Adrenal gland (tissue), 12 donors: Measurements from ENCODE around the gene PRKD1. TPM values are rescaled to one million over a fixed set of nuclear protein-coding genes. Genes with fewer than 3 reads are reported as not detected.
"Not testable (repeated sequence)": the region's sequence is repeated elsewhere in the genome, so short reads cannot be mapped to it uniquely, and the experiment has no call there.

Source experiments
- DNase-seq, 7 donors: peaks; one replicate each; pipeline ENCODE4 v3.0.0-alpha.2; 2019 to 2020
- H3K27ac ChIP-seq, 5 donors: fragments of 200-600 bp; sonication (generic) in 4 of 5; 1 replicate in 3 of 5; 2 replicates in 2 of 5; pipeline versions ENCODE4 v1.5.1 to v1.8.0; 2016 to 2020; ENCODE audit warnings: mild to moderate bottlenecking in 1 of 5
- H3K27me3 ChIP-seq: fragments of 200-600 bp; 2 replicates; pipeline ENCODE4 v1.8.0; 2021
- H3K36me3 ChIP-seq, 2 donors: fragments of 200-600 bp; replicated peaks in 1 of 2; 1 replicate in 1 of 2; 2 replicates in 1 of 2; pipeline versions ENCODE4 v1.5.1 to v1.8.0; 2018 to 2022
- H3K4me1 ChIP-seq, 2 donors: fragments of 200-600 bp; replicated peaks in 1 of 2; 1 replicate in 1 of 2; 2 replicates in 1 of 2; pipeline versions ENCODE4 v1.5.1 to v1.8.0; 2018 to 2021
- H3K4me3 ChIP-seq, 4 donors: fragments of 200-600 bp; sonication (generic) in 3 of 4; one replicate each; pipeline ENCODE4 v1.5.1; 2016 to 2018
- H3K9me3 ChIP-seq, 3 donors: fragments of 200-600 bp; sonication (generic) in 1 of 3; replicated peaks in 1 of 3; 1 replicate in 2 of 3; 2 replicates in 1 of 3; pipeline versions ENCODE4 v1.5.1 to v1.8.0; 2016 to 2021
- POLR2A ChIP-seq, 2 donors: fragments of 450-650 bp; IDR thresholded peaks; one replicate each; pipeline ENCODE4 v1.6.1; 2017; ENCODE audit warnings: antibody characterized with exemption in 2 of 2, mild to moderate bottlenecking in 2 of 2, moderate library complexity in 1 of 2
- WGBS, 4 donors: extraction: QIAGEN DNeasy Blood & Tissue Kit in 2 of 4; methylation state at CpG; one replicate each; pipeline versions ENCODE4 v1.1.5 to v1.1.7; 2013 to 2017; 5-methylcytosine and 5-hydroxymethylcytosine counted together
- intact Hi-C, 2 donors: fragments of 100-400 bp; cut with DNase I; formaldehyde crosslinking; loops; one replicate each; pipeline versions ENCODE4 v1.14.1 to v1.15.0; 2022 to 2023
- polyA plus RNA-seq, 3 donors: library from polyadenylated mRNA; stranded (reverse); fragments of 200-250 nt in 2 of 3; fragments of 350-450 nt in 1 of 3; fragmentation: Illumina TruSeq in 1 of 3; extraction: RNeasy Lipid Tissue Mini Kit (QIAGEN cat#74804) in 1 of 3; gene quantifications; one replicate each; pipeline ENCODE4 v1.2.3, GENCODE V29; 2013 to 2014
- total RNA-seq, 9 donors: library from RNA; depleted of rRNA in 4 of 9; stranded (reverse); fragments of >200 nt in 4 of 9; fragments of 120-200 nt in 1 of 9; fragmentation: NEBNext Ultra II Directional in 1 of 9; extraction: Animal tissue kit (Norgen Biotek cat#: 25700) in 1 of 9; gene quantifications; one replicate each; pipeline versions ENCODE4 v1.1.0 to v1.2.4, GENCODE V29; 2013 to 2023
- TF ChIP-seq, protein P1 (sequence below), 6 experiments: fragments of 450-650 bp in 4 of 6; fragments of 200-600 bp in 2 of 6; sonication (generic) in 1 of 6; IDR thresholded peaks; 1 replicate in 5 of 6; 2 replicates in 1 of 6; pipeline versions ENCODE4 v1.5.1 to v1.8.0; 2016 to 2021; ENCODE audit warnings: antibody characterized with exemption in 6 of 6, mild to moderate bottlenecking in 2 of 6, moderate library complexity in 1 of 6
- donor health status: healthy with polysubstance abuse.
- donor health status: Bipolar disorder and iron deficiency.
- donor health status: DM: yes; HTN: yes; CAD: no.
- donor health status: DM: no; HTN: no; CAD: no.
- donor health status: DM: no; HTN: no; CAD: no.
- donor health status: DM: yes; HTN: yes; CAD: no.

Gene PRKD1
- total and polyA plus RNA-seq, 12 donors = 6.9 to 30.1 (median 22.0) TPM

DNA sequence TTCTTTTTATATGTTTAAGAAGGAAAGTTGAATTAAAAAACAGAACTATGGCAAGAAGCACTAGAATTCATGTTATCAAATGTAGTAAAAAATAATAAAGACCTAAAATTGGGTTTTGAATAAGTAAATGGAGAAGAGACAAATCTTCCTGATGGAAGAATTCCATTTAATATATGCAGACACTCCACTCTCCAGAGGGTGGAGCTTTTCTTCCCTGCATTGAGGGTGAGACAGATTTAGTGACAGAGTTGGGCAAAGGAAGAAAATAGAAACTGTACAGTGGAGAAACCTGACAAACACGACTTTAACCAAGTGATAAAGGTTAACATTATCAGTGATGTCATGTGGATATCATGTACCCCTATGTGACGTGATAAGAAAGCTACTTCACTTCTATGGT lies 217.6 kb downstream of the PRKD1 start:
- no peak overlapping the region for H3K4me3 ChIP-seq
- H3K27me3 ChIP-seq = no peaks in the 10 kb centered on the region
- intact Hi-C loops = no loop called here
- no peak overlapping the region for H3K27ac ChIP-seq
- no peaks in the 10 kb centered on the region for H3K9me3 ChIP-seq
- 69 to 89% (median 76%) methylated on average over 2 of the region's 2 CpGs for WGBS, 4 donors
- TF ChIP-seq, protein P1, sequence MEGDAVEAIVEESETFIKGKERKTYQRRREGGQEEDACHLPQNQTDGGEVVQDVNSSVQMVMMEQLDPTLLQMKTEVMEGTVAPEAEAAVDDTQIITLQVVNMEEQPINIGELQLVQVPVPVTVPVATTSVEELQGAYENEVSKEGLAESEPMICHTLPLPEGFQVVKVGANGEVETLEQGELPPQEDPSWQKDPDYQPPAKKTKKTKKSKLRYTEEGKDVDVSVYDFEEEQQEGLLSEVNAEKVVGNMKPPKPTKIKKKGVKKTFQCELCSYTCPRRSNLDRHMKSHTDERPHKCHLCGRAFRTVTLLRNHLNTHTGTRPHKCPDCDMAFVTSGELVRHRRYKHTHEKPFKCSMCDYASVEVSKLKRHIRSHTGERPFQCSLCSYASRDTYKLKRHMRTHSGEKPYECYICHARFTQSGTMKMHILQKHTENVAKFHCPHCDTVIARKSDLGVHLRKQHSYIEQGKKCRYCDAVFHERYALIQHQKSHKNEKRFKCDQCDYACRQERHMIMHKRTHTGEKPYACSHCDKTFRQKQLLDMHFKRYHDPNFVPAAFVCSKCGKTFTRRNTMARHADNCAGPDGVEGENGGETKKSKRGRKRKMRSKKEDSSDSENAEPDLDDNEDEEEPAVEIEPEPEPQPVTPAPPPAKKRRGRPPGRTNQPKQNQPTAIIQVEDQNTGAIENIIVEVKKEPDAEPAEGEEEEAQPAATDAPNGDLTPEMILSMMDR (IDR thresholded peaks at IDR 0.05) = peak in 2 of 6 experiments; percentile 17 to 32
- TF ChIP-seq POLR2A (IDR thresholded peaks at IDR 0.05) = no peak
- no peaks in the 10 kb centered on the region for H3K36me3 ChIP-seq
- DNase-seq = no peak
- H3K4me1 ChIP-seq = no peaks in the 10 kb centered on the region

DNA sequence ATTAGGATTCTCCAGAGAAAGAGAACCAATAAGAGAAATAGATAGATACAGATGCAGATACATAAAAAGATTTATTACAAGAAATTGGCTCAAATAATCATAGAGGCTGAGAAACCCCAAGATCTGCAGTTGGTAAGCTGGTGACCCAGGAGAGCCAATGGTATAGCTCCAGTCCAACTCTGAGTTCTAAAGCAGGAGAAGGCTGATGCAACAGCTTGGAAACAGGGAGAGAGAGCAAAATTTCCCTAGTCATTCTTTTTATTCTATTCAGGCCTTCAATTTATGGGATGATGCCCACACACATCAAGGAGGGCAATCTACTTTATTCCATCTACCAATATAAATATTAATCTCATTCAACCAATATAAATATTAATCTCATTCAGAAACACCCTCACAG lies 218.2 kb downstream of the PRKD1 start:
- Histone ChIP-seq H3K36me3 (no peaks in the 10 kb centered on the region), H3K27me3 (no peaks in the 10 kb centered on the region), H3K4me1 (no peaks in the 10 kb centered on the region), H3K27ac (no peak overlapping the region), H3K4me3 (no peak overlapping the region), H3K9me3 (no peaks in the 10 kb centered on the region)
- intact Hi-C loops = no loop called here
- no peak for DNase-seq
- TF ChIP-seq POLR2A (IDR thresholded peaks at IDR 0.05) = no peak
- TF ChIP-seq, protein P1 (IDR thresholded peaks at IDR 0.05) = no peak

DNA sequence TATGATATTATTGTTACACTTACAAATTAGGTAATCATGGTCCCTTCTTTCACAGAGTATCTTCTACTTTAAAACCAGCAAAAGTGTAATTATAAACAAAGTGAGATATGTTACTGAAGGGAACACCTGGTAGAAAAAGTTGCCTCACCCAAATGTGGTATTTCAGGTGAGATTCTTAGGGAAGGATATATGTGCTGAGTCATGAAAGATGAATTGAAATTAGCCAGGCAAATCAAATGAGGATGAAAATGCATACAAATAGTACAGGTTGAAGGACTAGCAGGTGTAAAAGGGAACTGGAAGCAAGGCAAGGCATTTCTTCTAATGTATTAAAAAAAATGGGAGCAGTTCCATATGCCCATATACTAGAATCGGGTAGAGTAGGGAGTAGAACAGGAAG lies 220.9 kb downstream of the PRKD1 start:
- Histone ChIP-seq H3K9me3 (no peaks in the 10 kb centered on the region), H3K27ac (no peak overlapping the region), H3K27me3 (no peaks in the 10 kb centered on the region), H3K4me1 (no peaks in the 10 kb centered on the region), H3K4me3 (no peak overlapping the region), H3K36me3 (no peaks in the 10 kb centered on the region)
- DNase-seq = no peak
- TF ChIP-seq, protein P1 (IDR thresholded peaks at IDR 0.05) = no peak
- no peak for TF ChIP-seq POLR2A (IDR thresholded peaks at IDR 0.05)
- intact Hi-C loops = no loop called here
- 89 to 98% (median 94%) methylated on average over 1 of the region's 1 CpG for WGBS, 4 donors

DNA sequence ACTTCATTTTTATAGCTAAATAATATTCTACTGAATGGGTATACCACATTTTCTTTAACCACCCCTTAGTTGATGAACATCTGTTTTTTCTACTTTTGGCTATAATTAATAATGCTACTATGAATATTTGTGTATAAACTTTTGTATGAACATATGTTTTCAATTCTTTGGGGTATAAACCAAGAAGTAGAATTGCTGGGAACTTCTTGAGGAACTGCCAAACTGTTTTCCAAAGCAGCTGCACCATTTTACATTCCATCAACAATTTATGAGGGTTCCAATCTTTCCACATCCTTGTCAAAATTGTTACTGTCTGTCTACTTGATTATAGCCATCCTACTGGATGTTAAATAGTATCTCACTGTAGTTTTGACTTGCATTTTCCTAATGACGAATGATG lies 221.8 kb downstream of the PRKD1 start:
- H3K9me3 ChIP-seq = no peaks in the 10 kb centered on the region
- intact Hi-C loops = no loop called here
- no peak overlapping the region for H3K4me3 ChIP-seq
- H3K27me3 ChIP-seq = no peaks in the 10 kb centered on the region
- H3K4me1 ChIP-seq = no peaks in the 10 kb centered on the region
- WGBS, 4 donors = 93 to 100% (median 98%) methylated on average over 1 of the region's 1 CpG
- no peak for DNase-seq
- no peaks in the 10 kb centered on the region for H3K36me3 ChIP-seq
- no peak overlapping the region for H3K27ac ChIP-seq
- TF ChIP-seq POLR2A (IDR thresholded peaks at IDR 0.05) = no peak
- TF ChIP-seq, protein P1 (IDR thresholded peaks at IDR 0.05) = no peak

DNA sequence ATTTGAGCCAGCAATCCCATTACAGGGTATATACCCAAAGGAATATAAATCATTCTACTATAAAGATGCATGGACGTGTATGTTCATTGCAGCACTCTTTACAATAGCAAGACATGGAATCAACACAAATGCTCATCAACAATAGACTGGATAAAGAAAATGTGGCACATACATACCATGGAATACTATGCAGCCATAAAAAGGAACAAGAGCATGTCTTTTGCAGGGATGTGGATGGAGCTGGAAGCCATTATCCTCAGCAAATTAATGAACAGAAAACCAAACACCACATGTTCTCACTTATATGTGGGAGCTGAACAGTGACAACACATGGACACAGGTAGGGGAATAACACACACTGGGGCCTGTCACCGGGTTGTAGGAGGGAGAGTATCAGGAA lies 238.1 kb downstream of the PRKD1 start:
- H3K9me3 ChIP-seq, intact Hi-C loops, H3K27me3 ChIP-seq, H3K36me3 ChIP-seq, H3K4me3 ChIP-seq, DNase-seq, H3K4me1 ChIP-seq, H3K27ac ChIP-seq: not testable (repeated sequence)
- WGBS, 4 donors = 81 to 95% (median 89%) methylated on average over 2 of the region's 2 CpGs
